Thoracic aorta (tissue), 2 donors: ENCODE measurements around the gene SMIM14. TPM values are rescaled to one million over a fixed set of nuclear protein-coding genes. Genes with fewer than 3 reads are reported as not detected.

ENCODE experiments used
- ATAC-seq: fragments of 150-250 bp; one replicate; pipeline ENCODE4 v1.8.0; 2017; ENCODE audit warnings: low read depth; ENCODE audit not compliant: insufficient number of reproducible peaks, low FRiP score
- DNase-seq: peaks from one replicate; pipeline ENCODE4 v3.0.0-alpha.2; 2020; ENCODE audit warnings: low spot score
- H3K27ac ChIP-seq, 2 donors: fragments of 200-600 bp; sonication (generic); 1 replicate in 1 of 2; 2 replicates in 1 of 2; pipeline ENCODE4 v1.5.1; 2016; ENCODE audit warnings: mild to moderate bottlenecking in 2 of 2, moderate library complexity in 2 of 2
- H3K27me3 ChIP-seq: fragments of 200-600 bp; sonication (generic); replicated peaks from 2 replicates; pipeline ENCODE4 v1.6.0; 2016; ENCODE audit warnings: mild to moderate bottlenecking; ENCODE audit not compliant: insufficient read depth
- H3K36me3 ChIP-seq: fragments of 200-600 bp; sonication (generic); one replicate; pipeline ENCODE4 v1.5.1; 2016
- H3K4me1 ChIP-seq, 2 donors: fragments of 200-600 bp; sonication (generic); 1 replicate in 1 of 2; 2 replicates in 1 of 2; pipeline versions ENCODE4 v1.5.1 to v1.6.0; 2016; ENCODE audit warnings: low read depth in 2 of 2, mild to moderate bottlenecking in 1 of 2; ENCODE audit not compliant: control insufficient read depth in 1 of 2
- H3K4me3 ChIP-seq: fragments of 200-600 bp; sonication (generic); 2 replicates; pipeline ENCODE4 v1.5.1; 2016; ENCODE audit warnings: mild to moderate bottlenecking
- H3K9me3 ChIP-seq: fragments of 200-600 bp; sonication (generic); 2 replicates; pipeline ENCODE4 v1.5.1; 2016
- CTCF ChIP-seq: fragments of 200-600 bp; sonication (generic); IDR thresholded peaks from one replicate; pipeline ENCODE4 v1.5.1; 2019; ENCODE audit warnings: antibody characterized with exemption
- total RNA-seq, 2 donors: library from RNA; depleted of rRNA; stranded (reverse); fragments of >200 nt; gene quantifications; one replicate each; pipeline versions ENCODE4 v1.1.0 to v1.2.3, GENCODE V29; 2016

SMIM14 gene
- total RNA-seq, 2 donors from 2014 or later, result 41.0 to 58.1 TPM

DNA sequence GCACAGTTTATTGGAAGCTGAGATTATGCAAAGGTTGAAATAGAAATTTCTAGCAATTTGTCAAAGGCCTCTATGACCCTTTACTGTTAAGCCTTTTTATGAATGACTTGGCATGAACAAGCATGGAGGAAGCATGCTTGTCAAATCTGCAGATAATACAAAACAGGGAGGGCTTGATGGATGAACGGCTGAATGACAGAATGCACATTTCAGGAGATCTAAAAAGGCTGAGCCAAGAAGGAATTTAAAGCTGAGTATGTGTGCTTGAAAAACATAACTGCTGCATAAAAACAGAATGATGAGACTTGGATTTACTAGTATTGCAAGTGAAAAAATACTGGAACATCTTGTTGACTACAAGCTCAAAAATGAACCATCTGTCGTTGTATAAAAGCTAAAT lies 30.2 kb upstream of the SMIM14 start:
- H3K9me3 ChIP-seq, result no peaks in the 10 kb centered on the region
- no peaks in the 10 kb centered on the region for H3K36me3 ChIP-seq
- no peaks in the 10 kb centered on the region for H3K4me1 ChIP-seq
- no peak for TF ChIP-seq CTCF
- H3K27me3 ChIP-seq, result no peaks in the 10 kb centered on the region
- H3K27ac ChIP-seq, result no peak overlapping the region
- no peak for ATAC-seq
- DNase-seq, result no peak
- no peak overlapping the region for H3K4me3 ChIP-seq

DNA sequence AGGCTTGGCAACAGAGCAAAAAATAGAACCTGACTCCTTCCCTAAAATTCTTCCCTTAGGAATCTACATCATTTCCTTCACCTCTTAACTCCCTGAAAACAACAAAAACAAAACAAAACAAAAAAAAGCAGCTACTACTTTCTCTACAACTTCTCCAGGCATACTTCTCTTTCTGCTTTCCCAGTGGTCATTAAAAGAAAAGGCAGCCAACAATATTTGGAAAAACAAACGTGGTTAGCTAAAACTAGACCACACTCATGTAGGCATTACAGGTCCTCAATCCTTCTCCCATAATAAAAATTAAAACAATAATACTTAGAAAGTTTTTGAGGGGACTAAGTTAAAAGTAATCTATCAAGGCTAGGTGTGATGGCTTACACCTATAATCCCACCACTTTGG lies 29.0 kb upstream of the SMIM14 start:
- no peak for ATAC-seq
- Histone ChIP-seq H3K4me3 (no peak overlapping the region), H3K9me3 (no peaks in the 10 kb centered on the region), H3K4me1 (no peaks in the 10 kb centered on the region), H3K27me3 (no peaks in the 10 kb centered on the region), H3K36me3 (no peaks in the 10 kb centered on the region), H3K27ac (no peak overlapping the region)
- DNase-seq, result no peak
- no peak for TF ChIP-seq CTCF

DNA sequence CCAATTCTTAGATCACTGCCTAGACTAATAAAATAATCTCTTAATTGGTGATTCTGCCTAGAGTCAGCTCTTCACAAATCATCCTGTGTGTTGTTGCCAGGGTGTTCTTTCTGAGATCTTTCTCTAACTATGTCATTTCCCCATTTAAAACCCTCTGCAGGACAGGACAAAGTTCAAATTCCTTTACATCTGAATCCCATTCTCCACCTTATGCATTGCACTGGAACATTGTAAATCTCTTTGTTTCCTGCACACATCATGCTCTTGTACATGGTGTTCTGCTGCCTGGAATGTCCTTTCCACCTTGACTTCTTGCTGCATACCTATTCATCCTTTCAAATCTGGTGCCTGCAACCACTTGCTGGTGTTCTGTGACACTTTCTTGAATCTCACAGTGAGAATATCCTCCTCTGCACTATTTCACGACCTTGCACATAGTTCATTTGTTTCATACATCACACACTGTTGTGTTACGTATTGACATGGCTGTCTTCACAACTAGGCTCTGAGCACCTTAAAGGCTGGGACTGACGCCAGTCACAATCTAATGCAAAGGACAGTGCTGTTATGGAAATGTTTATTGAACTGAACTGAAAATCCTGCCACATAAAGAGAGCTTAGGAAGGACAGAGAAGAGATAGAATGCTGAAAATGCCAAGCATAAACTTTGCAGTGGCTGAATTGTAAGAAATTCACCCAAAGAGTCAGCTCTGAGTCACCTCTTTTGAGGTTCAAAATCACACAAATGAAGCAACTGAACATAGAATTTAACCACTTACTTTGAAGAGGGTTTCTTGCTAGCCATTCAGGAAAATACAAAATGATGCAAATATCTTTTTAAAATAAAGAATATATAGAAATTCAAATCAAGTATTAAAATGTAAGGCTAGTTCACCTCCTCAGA lies 26.4 kb upstream of the SMIM14 start:
- Histone ChIP-seq H3K4me3 (no peak overlapping the region), H3K9me3 (no peaks in the 10 kb centered on the region), H3K27me3 (no peaks in the 10 kb centered on the region), H3K27ac (no peak overlapping the region), H3K36me3 (no peaks in the 10 kb centered on the region), H3K4me1 (no peaks in the 10 kb centered on the region)
- DNase-seq (no peak), ATAC-seq (no peak)
- TF ChIP-seq CTCF, result no peak

DNA sequence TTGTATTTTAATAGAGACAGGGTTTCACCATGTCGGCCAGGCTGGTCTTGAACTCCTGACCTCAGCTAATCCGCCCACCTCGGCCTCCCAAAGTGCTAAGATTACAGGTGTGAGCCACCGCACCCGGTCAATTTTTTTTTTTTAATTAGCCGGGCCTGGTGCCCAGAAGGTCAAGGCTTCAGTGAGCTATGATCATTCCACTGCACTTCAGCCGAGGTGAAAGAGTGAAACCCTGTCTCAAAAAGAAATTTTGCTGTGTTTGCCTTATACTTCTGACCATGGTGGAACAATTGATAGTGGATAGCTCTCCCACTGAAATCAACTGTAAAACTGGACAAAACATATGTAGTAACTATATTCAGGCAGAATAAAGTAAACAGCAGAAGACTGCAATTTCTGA lies 24.0 kb upstream of the SMIM14 start:
- Histone ChIP-seq H3K4me3 (no peak overlapping the region), H3K27me3 (no peaks in the 10 kb centered on the region), H3K4me1 (no peaks in the 10 kb centered on the region), H3K27ac (no peak overlapping the region), H3K36me3 (no peaks in the 10 kb centered on the region), H3K9me3 (no peaks in the 10 kb centered on the region)
- no peak for ATAC-seq
- DNase-seq, result no peak
- no peak for TF ChIP-seq CTCF

- no peak for TF ChIP-seq CTCF
- DNase-seq, result no peak
- H3K9me3 ChIP-seq, result no peaks in the 10 kb centered on the region
- no peaks in the 10 kb centered on the region for H3K36me3 ChIP-seq
- H3K27me3 ChIP-seq, result no peaks in the 10 kb centered on the region
- no peak overlapping the region for H3K27ac ChIP-seq
- H3K4me1 ChIP-seq, result no peaks in the 10 kb centered on the region
- no peak for ATAC-seq
- H3K4me3 ChIP-seq, result no peak overlapping the region
Measured at GRCh38 chr4:39660757-39661156, 22.1 kb upstream of the SMIM14 start.
